ENCODE measurements around the gene GRB14. TPM values are rescaled to one million over a fixed set of nuclear protein-coding genes. Genes with fewer than 3 reads are reported as not detected.
"Not testable (repeated sequence)": the region's sequence is repeated elsewhere in the genome, so short reads cannot be mapped to it uniquely, and the experiment has no call there.

The GRB14 gene
- total RNA-seq, 1 experiment from 2014 or later = 20.0 TPM

GRCh38 chr2:164558450-164558849, 62.8 kb downstream of the GRB14 start:
- DNase-seq (ENCODE audit: low spot score) = no peak

- DNase-seq (ENCODE audit: low spot score) = peak; percentile 56
Observed at GRCh38 chr2:164554487-164554886, 66.8 kb downstream of the GRB14 start.

GRCh38 chr2:164551519-164551918, 69.8 kb downstream of the GRB14 start:
- DNase-seq (ENCODE audit: low spot score) = no peak

GRCh38 chr2:164549705-164550104, 71.6 kb downstream of the GRB14 start:
- not testable (repeated sequence) for DNase-seq (ENCODE audit: low spot score)

GRCh38 chr2:164545484-164545883, 75.8 kb downstream of the GRB14 start:
- DNase-seq (ENCODE audit: low spot score) = no peak

GRCh38 chr2:164542581-164543021, 78.7 kb downstream of the GRB14 start:
- DNase-seq (ENCODE audit: low spot score) = peak; percentile 54

GRCh38 chr2:164538240-164538866, 82.9 kb downstream of the GRB14 start:
- DNase-seq (ENCODE audit: low spot score) = peak; percentile 70

- DNase-seq (ENCODE audit: low spot score) = no peak
Observed at GRCh38 chr2:164535280-164536025, 85.8 kb downstream of the GRB14 start.

- DNase-seq (ENCODE audit: low spot score) = no peak
Observed at GRCh38 chr2:164530464-164530863, 90.8 kb downstream of the GRB14 start.

- no peak for DNase-seq (ENCODE audit: low spot score)
Observed at GRCh38 chr2:164523726-164524125, 97.6 kb downstream of the GRB14 start.

- no peak for DNase-seq (ENCODE audit: low spot score)
Observed at GRCh38 chr2:164523009-164523408, 98.3 kb downstream of the GRB14 start.

- DNase-seq (ENCODE audit: low spot score) = peak; percentile 73
Observed at GRCh38 chr2:164522561-164522981, 98.7 kb downstream of the GRB14 start.

- DNase-seq (ENCODE audit: low spot score) = no peak
Observed at GRCh38 chr2:164515734-164516133, 105.5 kb downstream of the GRB14 start.

- no peak for DNase-seq (ENCODE audit: low spot score)
Observed at GRCh38 chr2:164515030-164515429, 106.3 kb downstream of the GRB14 start.

GRCh38 chr2:164514491-164514890, 106.8 kb downstream of the GRB14 start:
- DNase-seq (ENCODE audit: low spot score) = peak; percentile 53

GRCh38 chr2:164512871-164513270, 108.4 kb downstream of the GRB14 start:
- DNase-seq (ENCODE audit: low spot score) = no peak

- no peak for DNase-seq (ENCODE audit: low spot score)
Observed at GRCh38 chr2:164511738-164512137, 109.5 kb downstream of the GRB14 start.

GRCh38 chr2:164510895-164511294, 110.4 kb downstream of the GRB14 start:
- no peak for DNase-seq (ENCODE audit: low spot score)

- no peak for DNase-seq (ENCODE audit: low spot score)
Observed at GRCh38 chr2:164509137-164509877, 112.0 kb downstream of the GRB14 start.

- peak; percentile 36 for DNase-seq (ENCODE audit: low spot score)
Observed at GRCh38 chr2:164504253-164504652, 117.0 kb downstream of the GRB14 start.

- DNase-seq (ENCODE audit: low spot score) = peak; percentile 50
Observed at GRCh38 chr2:164498836-164499235, 122.4 kb downstream of the GRB14 start.

- no peak for DNase-seq (ENCODE audit: low spot score)
Observed at GRCh38 chr2:164496881-164497280, 124.4 kb downstream of the GRB14 start.
